Duodenal mucosa (tissue), 2 donors: ENCODE measurements around the gene TESK2.

ENCODE experiments used
- H3K27ac ChIP-seq: one replicate; pipeline ENCODE4 v1.7.0; 2013; ENCODE audit warnings: low read depth, low read length
- H3K27me3 ChIP-seq, 2 donors: one replicate each; pipeline ENCODE4 v1.7.0; 2013; ENCODE audit warnings: low read length in 2 of 2, control low read depth in 1 of 2; ENCODE audit not compliant: insufficient read depth in 2 of 2, control insufficient read depth in 1 of 2
- H3K36me3 ChIP-seq, 2 donors: one replicate each; pipeline ENCODE4 v1.7.0; 2013; ENCODE audit warnings: low read length in 2 of 2, control low read depth in 1 of 2; ENCODE audit not compliant: insufficient read depth in 2 of 2, control insufficient read depth in 1 of 2
- H3K4me1 ChIP-seq, 2 donors: one replicate each; pipeline ENCODE4 v1.7.0; 2013; ENCODE audit warnings: low read length in 2 of 2, control low read depth in 1 of 2; ENCODE audit not compliant: insufficient read depth in 2 of 2, control insufficient read depth in 1 of 2
- H3K4me3 ChIP-seq, 2 donors: one replicate each; pipeline ENCODE4 v1.7.0; 2013; ENCODE audit warnings: low read length in 2 of 2, low read depth in 1 of 2
- H3K9ac ChIP-seq, 2 donors: one replicate each; pipeline ENCODE4 v1.7.0; 2013; ENCODE audit warnings: low read length in 2 of 2, low read depth in 1 of 2
- H3K9me3 ChIP-seq, 2 donors: one replicate each; pipeline ENCODE4 v1.7.0; 2013; ENCODE audit warnings: low read length in 2 of 2, control low read depth in 1 of 2; ENCODE audit not compliant: control insufficient read depth in 1 of 2

The TESK2 gene

DNA sequence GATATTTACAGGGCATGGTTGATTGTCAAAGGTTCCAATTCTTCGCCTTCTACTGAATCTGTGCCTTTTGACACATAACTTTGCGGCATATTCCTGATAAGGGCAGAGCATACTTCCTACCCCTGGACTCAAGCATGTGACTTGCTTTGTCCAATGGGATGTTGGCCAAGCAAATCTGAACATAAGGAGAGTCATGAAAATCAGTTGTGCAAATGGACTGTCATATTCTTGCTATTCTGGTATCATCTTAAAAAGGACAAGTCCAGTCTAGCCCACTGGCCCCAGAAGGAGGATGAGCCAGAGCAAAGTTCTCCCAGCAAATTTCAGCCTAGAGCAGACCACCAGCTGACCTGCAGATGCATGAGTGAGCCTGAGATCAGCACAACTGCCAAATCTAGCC lies 109.7 kb downstream of the TESK2 start:
- no peak overlapping the region for H3K27ac ChIP-seq
- no peak overlapping the region for H3K9ac ChIP-seq
- no peaks in the 10 kb centered on the region for H3K27me3 ChIP-seq
- no peaks in the 10 kb centered on the region for H3K4me1 ChIP-seq
- no peaks in the 10 kb centered on the region for H3K9me3 ChIP-seq
- H3K4me3 ChIP-seq = no peak overlapping the region
- no peaks in the 10 kb centered on the region for H3K36me3 ChIP-seq

DNA sequence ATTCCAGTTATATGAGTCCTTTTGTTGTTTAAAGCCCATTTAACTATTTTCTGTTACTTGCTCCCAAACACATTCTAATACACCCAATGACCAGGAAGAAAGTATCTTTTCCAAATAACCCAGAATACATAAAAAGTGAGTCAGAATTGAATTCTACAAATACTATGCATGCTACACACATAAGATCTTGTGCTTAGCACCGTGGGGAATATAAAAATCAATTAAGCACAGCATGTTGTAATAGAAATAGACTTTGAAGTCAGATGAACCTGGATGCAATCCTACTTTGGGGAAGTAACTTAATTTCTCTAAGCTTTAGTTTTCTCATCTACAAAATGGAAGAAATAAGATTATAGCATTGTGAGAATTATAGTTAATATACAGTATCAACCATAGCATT lies 110.2 kb downstream of the TESK2 start:
- Histone ChIP-seq H3K9ac (no peak overlapping the region), H3K27ac (no peak overlapping the region), H3K4me1 (no peaks in the 10 kb centered on the region), H3K4me3 (no peak overlapping the region), H3K36me3 (no peaks in the 10 kb centered on the region), H3K27me3 (no peaks in the 10 kb centered on the region), H3K9me3 (no peaks in the 10 kb centered on the region)

DNA sequence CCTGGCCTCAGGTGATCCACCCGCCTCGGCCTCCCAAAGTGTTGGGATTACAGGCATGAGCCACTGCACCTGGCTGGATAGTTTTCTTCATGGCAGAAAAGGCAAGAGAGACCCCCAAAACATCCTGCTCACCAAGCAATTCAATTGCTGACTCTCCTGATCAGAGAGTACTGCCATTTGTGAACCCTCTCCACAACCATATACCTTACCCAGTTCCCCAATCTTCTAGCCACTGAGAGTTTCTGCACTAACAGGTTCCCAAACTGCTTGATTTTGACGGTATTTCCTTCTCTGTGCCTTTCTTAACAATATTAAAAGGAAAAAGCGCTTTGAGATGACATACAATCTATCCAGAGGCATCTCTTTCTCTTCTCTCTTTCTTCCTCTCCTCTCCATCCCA lies 110.8 kb downstream of the TESK2 start:
- no peaks in the 10 kb centered on the region for H3K9me3 ChIP-seq
- H3K4me1 ChIP-seq = no peaks in the 10 kb centered on the region
- no peaks in the 10 kb centered on the region for H3K27me3 ChIP-seq
- no peaks in the 10 kb centered on the region for H3K36me3 ChIP-seq
- no peak overlapping the region for H3K27ac ChIP-seq
- H3K9ac ChIP-seq = no peak overlapping the region
- no peak overlapping the region for H3K4me3 ChIP-seq

DNA sequence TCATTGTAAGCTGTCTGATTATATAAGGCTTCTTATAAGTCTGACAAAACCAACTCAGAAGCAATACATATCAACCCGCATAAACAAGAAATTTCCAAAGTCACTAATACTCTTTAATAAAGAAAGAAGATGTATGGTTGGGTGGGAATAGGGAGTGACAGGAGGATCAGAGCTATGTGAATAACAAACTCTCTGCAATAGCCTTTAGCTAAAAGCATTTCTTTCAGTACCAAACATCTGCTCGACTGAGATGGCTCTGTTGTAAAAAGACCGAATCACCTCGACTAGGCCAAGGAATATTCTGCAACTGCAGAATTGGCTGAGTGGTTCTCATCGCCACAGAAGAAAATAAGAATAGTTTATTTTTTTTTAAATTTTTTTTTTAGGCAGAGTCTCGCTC lies 111.4 kb downstream of the TESK2 start:
- no peaks in the 10 kb centered on the region for H3K36me3 ChIP-seq
- H3K27ac ChIP-seq = no peak overlapping the region
- H3K4me3 ChIP-seq = no peak overlapping the region
- no peaks in the 10 kb centered on the region for H3K4me1 ChIP-seq
- no peaks in the 10 kb centered on the region for H3K27me3 ChIP-seq
- H3K9ac ChIP-seq = no peak overlapping the region
- no peaks in the 10 kb centered on the region for H3K9me3 ChIP-seq

DNA sequence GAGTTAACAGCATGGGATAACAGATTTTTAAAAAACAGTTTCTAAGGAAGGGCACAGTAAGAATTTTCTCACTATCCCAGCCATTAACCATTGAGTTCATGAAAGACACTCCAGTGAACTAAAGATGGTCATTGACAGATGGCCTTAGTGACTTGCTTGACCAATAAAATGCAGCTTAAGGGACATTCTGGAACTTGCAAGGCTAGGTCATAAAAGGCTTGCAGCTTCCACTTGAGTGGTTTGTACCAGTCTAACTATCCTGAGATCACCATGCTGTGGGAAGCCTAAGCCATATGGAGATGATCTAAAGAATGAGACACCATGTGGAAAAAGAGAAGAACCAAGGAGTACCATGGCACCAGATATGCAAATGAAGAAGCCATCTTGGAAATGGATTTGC lies 112.8 kb downstream of the TESK2 start:
- H3K4me3 ChIP-seq = no peak overlapping the region
- H3K9ac ChIP-seq = no peak overlapping the region
- H3K27me3 ChIP-seq = no peaks in the 10 kb centered on the region
- no peak overlapping the region for H3K27ac ChIP-seq
- no peaks in the 10 kb centered on the region for H3K36me3 ChIP-seq
- H3K9me3 ChIP-seq = no peaks in the 10 kb centered on the region
- H3K4me1 ChIP-seq = peaks cover 4 to 13% of the 10 kb centered on the region in 2 donors

DNA sequence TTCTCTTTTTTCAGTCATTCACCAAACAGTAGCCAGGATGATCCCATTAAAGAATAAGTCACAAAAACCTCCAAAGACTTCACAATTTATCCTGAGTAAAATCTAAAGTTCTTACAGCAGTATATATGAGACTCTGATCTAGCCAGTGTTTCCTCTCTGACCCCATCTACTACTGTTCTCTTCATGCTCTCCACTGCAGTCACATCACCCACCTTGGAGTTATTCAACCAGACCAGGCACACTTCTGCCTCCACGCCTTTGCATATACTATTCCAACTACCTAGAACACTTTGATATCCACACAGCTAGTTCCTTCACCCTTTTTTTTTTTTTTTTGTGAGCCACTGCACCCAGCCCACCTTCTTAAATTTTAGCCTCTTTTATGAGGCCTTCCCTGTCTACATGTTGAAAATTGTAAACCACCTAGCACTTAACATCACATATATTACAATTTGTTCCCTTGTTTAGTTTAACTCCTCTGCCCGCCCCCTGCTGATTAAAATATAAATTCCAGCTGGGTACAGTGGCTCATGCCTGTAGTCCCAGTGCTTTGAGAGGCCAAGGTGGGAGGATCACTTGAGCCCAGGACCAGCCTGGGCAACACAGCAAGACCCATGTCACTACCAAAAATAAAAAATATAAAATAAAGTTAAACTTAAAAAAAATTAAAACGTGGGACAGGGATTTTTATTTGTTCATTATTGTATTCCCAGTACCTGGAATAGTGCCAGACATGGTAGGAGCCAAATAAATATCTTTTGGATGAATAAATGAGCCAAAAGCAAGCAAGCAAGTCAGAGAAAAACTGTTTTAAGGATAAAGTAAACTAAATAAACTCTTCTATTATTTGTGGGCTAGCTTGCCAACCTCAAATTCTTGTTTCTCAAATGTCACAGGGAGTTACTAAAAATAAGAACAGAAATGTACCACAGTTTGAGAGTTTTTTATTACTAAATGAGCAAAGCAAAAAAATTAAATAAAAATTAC lies 115.6 kb downstream of the TESK2 start:
- no peaks in the 10 kb centered on the region for H3K36me3 ChIP-seq
- no peak overlapping the region for H3K9ac ChIP-seq
- H3K27ac ChIP-seq = no peak overlapping the region
- no peak overlapping the region for H3K4me3 ChIP-seq
- peaks cover 4 to 15% of the 10 kb centered on the region in 2 donors for H3K4me1 ChIP-seq
- H3K27me3 ChIP-seq = no peaks in the 10 kb centered on the region
- H3K9me3 ChIP-seq = no peaks in the 10 kb centered on the region

DNA sequence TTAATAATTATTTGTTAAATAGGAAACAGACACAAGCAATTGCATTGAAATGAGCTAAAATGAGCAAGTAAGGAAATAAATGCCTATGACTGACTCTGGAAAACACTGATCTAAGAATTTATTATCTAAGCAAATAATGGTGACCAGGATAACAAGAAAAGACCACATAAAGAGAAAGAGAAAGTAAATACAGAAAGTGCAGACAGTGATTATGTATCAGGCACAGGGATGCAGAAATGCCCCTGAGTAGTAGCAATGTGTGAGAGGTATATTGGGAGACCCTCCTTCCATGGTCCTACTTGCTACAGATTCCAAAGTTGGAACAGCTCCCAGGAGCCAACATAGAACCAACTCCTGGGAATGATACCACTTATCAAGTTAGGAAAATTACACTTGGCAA lies 117.4 kb downstream of the TESK2 start:
- Histone ChIP-seq H3K9ac (no peak overlapping the region), H3K4me3 (no peak overlapping the region), H3K27ac (no peak overlapping the region), H3K36me3 (no peaks in the 10 kb centered on the region), H3K9me3 (no peaks in the 10 kb centered on the region), H3K4me1 (peaks cover 4 to 15% of the 10 kb centered on the region in 2 donors), H3K27me3 (no peaks in the 10 kb centered on the region)

DNA sequence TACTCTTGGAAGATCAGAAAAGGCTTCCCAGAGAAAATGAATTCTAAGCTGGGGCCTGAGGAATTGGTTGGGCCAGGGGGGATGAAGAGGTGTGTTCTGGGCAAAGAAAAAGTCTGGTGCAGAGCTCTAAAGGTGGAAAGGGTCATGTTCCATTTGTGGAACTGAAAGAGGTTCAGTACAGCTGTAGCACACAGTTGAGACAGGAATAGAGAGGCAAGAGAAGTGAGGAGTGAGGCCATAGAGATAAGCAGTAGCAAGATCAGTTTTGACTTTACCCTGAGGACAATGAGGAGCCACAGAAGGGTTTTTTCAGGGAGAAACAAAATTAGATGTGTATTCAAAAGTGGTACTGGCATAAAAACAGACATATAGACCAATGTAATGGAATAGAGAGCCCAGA lies 120.4 kb downstream of the TESK2 start:
- H3K27me3 ChIP-seq = no peaks in the 10 kb centered on the region
- no peaks in the 10 kb centered on the region for H3K36me3 ChIP-seq
- H3K27ac ChIP-seq = no peak overlapping the region
- no peak overlapping the region for H3K4me3 ChIP-seq
- H3K9ac ChIP-seq = no peak overlapping the region
- H3K4me1 ChIP-seq = peaks cover 4 to 15% of the 10 kb centered on the region in 2 donors
- H3K9me3 ChIP-seq = no peaks in the 10 kb centered on the region

DNA sequence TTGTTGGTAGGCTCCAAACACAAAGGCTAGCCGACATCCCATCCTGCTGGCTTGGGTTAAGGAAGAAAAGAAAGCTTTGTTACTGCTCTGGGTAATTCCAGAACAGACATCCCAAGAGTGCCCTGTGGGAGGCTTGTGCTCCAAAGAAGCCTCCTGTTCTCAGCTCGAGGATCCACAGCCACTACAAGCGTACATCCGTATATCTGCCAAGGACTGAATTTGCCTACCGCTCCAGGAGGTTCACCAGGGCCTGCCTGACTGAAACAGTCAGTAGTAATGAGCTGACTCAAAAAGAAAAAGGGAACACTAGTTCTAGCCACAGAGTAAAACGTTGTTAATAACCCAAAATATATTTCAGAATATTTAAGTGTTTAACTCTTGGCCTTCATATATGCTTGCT lies 125.9 kb downstream of the TESK2 start:
- no peak overlapping the region for H3K4me3 ChIP-seq
- no peaks in the 10 kb centered on the region for H3K9me3 ChIP-seq
- no peak overlapping the region for H3K9ac ChIP-seq
- H3K4me1 ChIP-seq = peaks cover 7 to 8% of the 10 kb centered on the region in 2 donors
- no peaks in the 10 kb centered on the region for H3K36me3 ChIP-seq
- H3K27me3 ChIP-seq = no peaks in the 10 kb centered on the region
- no peak overlapping the region for H3K27ac ChIP-seq

DNA sequence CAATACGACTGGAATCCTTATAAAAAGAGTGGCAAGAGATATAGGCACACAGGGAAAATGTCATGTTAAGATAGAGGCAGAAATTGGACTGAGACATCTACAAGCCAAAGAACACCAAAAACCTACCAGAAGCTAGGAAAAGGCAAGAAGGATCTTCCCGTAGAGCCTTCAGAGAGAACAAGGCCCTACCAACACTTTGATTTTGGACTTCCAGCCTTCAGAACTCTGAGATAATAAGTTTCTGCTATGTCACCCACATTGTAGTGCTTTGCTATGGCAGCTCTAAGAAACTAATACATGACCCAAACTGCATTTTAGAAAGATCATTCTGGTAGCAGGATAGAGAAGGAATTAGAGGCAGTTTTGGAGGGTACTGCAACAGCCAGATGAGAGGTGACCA lies 126.7 kb downstream of the TESK2 start:
- no peaks in the 10 kb centered on the region for H3K27me3 ChIP-seq
- no peaks in the 10 kb centered on the region for H3K36me3 ChIP-seq
- no peaks in the 10 kb centered on the region for H3K9me3 ChIP-seq
- no peak overlapping the region for H3K4me3 ChIP-seq
- no peak overlapping the region for H3K9ac ChIP-seq
- H3K27ac ChIP-seq = no peak overlapping the region
- H3K4me1 ChIP-seq = peaks cover 9 to 10% of the 10 kb centered on the region in 2 donors
